ENCODE measurements around the gene ESR2.

Gene ESR2

DNA sequence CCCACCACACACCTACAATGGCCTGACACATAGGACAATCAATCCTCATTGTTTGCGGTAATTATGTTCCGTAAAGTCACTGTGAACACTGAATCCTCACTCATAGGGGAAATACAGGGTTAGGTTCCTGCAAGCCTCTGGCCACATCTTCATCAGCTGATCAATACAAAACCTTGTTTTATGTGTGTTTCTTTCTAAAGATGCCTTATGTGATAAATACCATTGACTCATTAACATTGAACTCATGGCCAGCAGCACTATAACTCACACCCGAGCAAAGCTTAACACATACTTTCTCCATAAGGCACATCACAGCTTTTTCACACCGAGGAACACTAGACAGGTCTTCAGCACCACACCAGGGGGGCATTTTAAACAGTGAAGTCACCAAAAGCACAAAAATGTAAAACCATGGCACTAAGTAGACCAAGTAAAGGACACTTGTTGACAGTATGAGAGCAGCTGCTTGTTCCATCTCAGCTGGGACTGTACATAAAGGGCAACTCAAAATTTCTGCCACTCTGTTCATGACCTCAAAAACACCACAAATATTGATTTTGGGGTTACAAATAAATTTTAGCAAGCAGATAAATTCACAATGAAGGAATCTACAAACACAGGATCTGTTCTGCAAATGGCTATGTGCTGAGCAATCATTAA lies 60.5 kb downstream of the ESR2 start:
- H3K18ac ChIP-seq (ENCODE audit: low read depth in 1 of 2, low read length in 2 of 2): no peak overlapping the region
- WGBS: 90% methylated on average over 2 of the region's 4 CpGs
- peak; percentile 24 for DNase-seq

GRCh38 chr14:64232944-64233343 lies 61.2 kb downstream of the ESR2 start:
- peak overlapping the region; percentile 19 for H2BK5ac ChIP-seq (ENCODE audit: low read depth, low read length, poor library complexity, severe bottlenecking)
- H4K8ac ChIP-seq (ENCODE audit: low read length): peak overlapping the region; percentile 39
- peak overlapping the region in 1 of 2 experiments; percentile 87 for H3K4ac ChIP-seq (ENCODE audit: low read depth in 1 of 2, low read length in 2 of 2)
- WGBS: 97% methylated on average over 9 of the region's 9 CpGs
- peaks cover 0 to 37% of the 10 kb centered on the region in 2 experiments for H3K27me3 ChIP-seq (ENCODE audit: control insufficient read depth in 1 of 2, insufficient read depth in 1 of 2, low read length in 2 of 2)
- H3K4me3 ChIP-seq (ENCODE audit: insufficient read depth in 1 of 2, low read depth in 1 of 2, low read length in 2 of 2): no peak overlapping the region
- H2BK15ac ChIP-seq (ENCODE audit: low read depth, poor library complexity, severe bottlenecking): no peak overlapping the region
- H2BK12ac ChIP-seq (ENCODE audit: low read length in 2 of 2): peak overlapping the region; percentile 22 to 72
- no peak overlapping the region for H3K9ac ChIP-seq (ENCODE audit: low read length)
- H3K4me2 ChIP-seq (ENCODE audit: low read length, poor library complexity, severe bottlenecking): no peak overlapping the region
- peak overlapping the region; percentile 39 for H3K27ac ChIP-seq (ENCODE audit: low read length, poor library complexity, severe bottlenecking)
- H2BK120ac ChIP-seq (ENCODE audit: low read depth, low read length): no peak overlapping the region
- peak overlapping the region; percentile 50 to 86 for H3K18ac ChIP-seq (ENCODE audit: low read depth in 1 of 2, low read length in 2 of 2)
- H2AFZ ChIP-seq (ENCODE audit: low read depth, low read length): no peak overlapping the region
- no peak for DNase-seq
- peak overlapping the region; percentile 47 for H2AK5ac ChIP-seq (ENCODE audit: low read length, severe bottlenecking)
- peaks cover 3% of the 10 kb centered on the region for H3K79me1 ChIP-seq (replicated peaks; ENCODE audit: low read length, poor library complexity, severe bottlenecking)
- H4K91ac ChIP-seq (ENCODE audit: low read length): peak overlapping the region; percentile 85
- peaks cover 33% of the 10 kb centered on the region for H3K4me1 ChIP-seq (ENCODE audit: control insufficient read depth, insufficient read depth, low read depth, low read length)
- peak overlapping the region in 1 of 2 experiments; percentile 31 for H3K14ac ChIP-seq (ENCODE audit: low read length in 2 of 2)
- no peak overlapping the region for H3K23ac ChIP-seq (ENCODE audit: low read length in 2 of 2)
- H3K9me3 ChIP-seq (ENCODE audit: control insufficient read depth, low read length): no peaks in the 10 kb centered on the region
- peaks cover 0 to 6% of the 10 kb centered on the region in 2 experiments for H3K36me3 ChIP-seq (ENCODE audit: control insufficient read depth in 1 of 2, insufficient read depth in 2 of 2, low read depth in 1 of 2, low read length in 2 of 2)

More for the DNA sequence above, 60.5 kb downstream of the ESR2 start:
- H3K4me2 ChIP-seq (ENCODE audit: low read length, poor library complexity, severe bottlenecking): no peak overlapping the region
- H3K14ac ChIP-seq (ENCODE audit: low read length in 2 of 2): no peak overlapping the region
- H3K23ac ChIP-seq (ENCODE audit: low read length in 2 of 2): no peak overlapping the region
- H2BK120ac ChIP-seq (ENCODE audit: low read depth, low read length): no peak overlapping the region
- H3K4ac ChIP-seq (ENCODE audit: low read depth in 1 of 2, low read length in 2 of 2): no peak overlapping the region
- no peak overlapping the region for H3K27ac ChIP-seq (ENCODE audit: low read length, poor library complexity, severe bottlenecking)
- H3K9ac ChIP-seq (ENCODE audit: low read length): no peak overlapping the region
- H2AFZ ChIP-seq (ENCODE audit: low read depth, low read length): no peak overlapping the region
- H4K91ac ChIP-seq (ENCODE audit: low read length): no peak overlapping the region
- H2BK15ac ChIP-seq (ENCODE audit: low read depth, poor library complexity, severe bottlenecking): no peak overlapping the region
- H2BK12ac ChIP-seq (ENCODE audit: low read length in 2 of 2): no peak overlapping the region
- H3K9me3 ChIP-seq (ENCODE audit: control insufficient read depth, low read length): no peaks in the 10 kb centered on the region
- no peak overlapping the region for H4K8ac ChIP-seq (ENCODE audit: low read length)
- no peak overlapping the region for H2AK5ac ChIP-seq (ENCODE audit: low read length, severe bottlenecking)
- H3K4me1 ChIP-seq (ENCODE audit: control insufficient read depth, insufficient read depth, low read depth, low read length): peaks cover 35% of the 10 kb centered on the region
- peaks cover 0 to 6% of the 10 kb centered on the region in 2 experiments for H3K36me3 ChIP-seq (ENCODE audit: control insufficient read depth in 1 of 2, insufficient read depth in 2 of 2, low read depth in 1 of 2, low read length in 2 of 2)
- H3K4me3 ChIP-seq (ENCODE audit: insufficient read depth in 1 of 2, low read depth in 1 of 2, low read length in 2 of 2): no peak overlapping the region
- peaks cover 0 to 37% of the 10 kb centered on the region in 2 experiments for H3K27me3 ChIP-seq (ENCODE audit: control insufficient read depth in 1 of 2, insufficient read depth in 1 of 2, low read length in 2 of 2)
- no peak overlapping the region for H2BK5ac ChIP-seq (ENCODE audit: low read depth, low read length, poor library complexity, severe bottlenecking)
- H3K79me1 ChIP-seq (replicated peaks; ENCODE audit: low read length, poor library complexity, severe bottlenecking): peaks cover 3% of the 10 kb centered on the region

- no peak overlapping the region for H2AFZ ChIP-seq (ENCODE audit: low read depth, low read length)
- peaks cover 0 to 6% of the 10 kb centered on the region in 2 experiments for H3K36me3 ChIP-seq (ENCODE audit: control insufficient read depth in 1 of 2, insufficient read depth in 2 of 2, low read depth in 1 of 2, low read length in 2 of 2)
- no peak overlapping the region for H3K9ac ChIP-seq (ENCODE audit: low read length)
- H3K4ac ChIP-seq (ENCODE audit: low read depth in 1 of 2, low read length in 2 of 2): no peak overlapping the region
- WGBS: 30% methylated on average over 7 of the region's 9 CpGs
- peaks cover 0 to 33% of the 10 kb centered on the region in 2 experiments for H3K27me3 ChIP-seq (ENCODE audit: control insufficient read depth in 1 of 2, insufficient read depth in 1 of 2, low read length in 2 of 2)
- H3K4me1 ChIP-seq (ENCODE audit: control insufficient read depth, insufficient read depth, low read depth, low read length): peaks cover 33% of the 10 kb centered on the region
- no peaks in the 10 kb centered on the region for H3K9me3 ChIP-seq (ENCODE audit: control insufficient read depth, low read length)
- no peak overlapping the region for H4K91ac ChIP-seq (ENCODE audit: low read length)
- H3K18ac ChIP-seq (ENCODE audit: low read depth in 1 of 2, low read length in 2 of 2): peak overlapping the region; percentile 1 to 50
- no peak overlapping the region for H2AK5ac ChIP-seq (ENCODE audit: low read length, severe bottlenecking)
- no peak overlapping the region for H2BK15ac ChIP-seq (ENCODE audit: low read depth, poor library complexity, severe bottlenecking)
- peaks cover 3% of the 10 kb centered on the region for H3K79me1 ChIP-seq (replicated peaks; ENCODE audit: low read length, poor library complexity, severe bottlenecking)
- peak; percentile 97 for DNase-seq
- no peak overlapping the region for H3K14ac ChIP-seq (ENCODE audit: low read length in 2 of 2)
- peak overlapping the region in 1 of 2 experiments; percentile 22 for H2BK12ac ChIP-seq (ENCODE audit: low read length in 2 of 2)
- H2BK5ac ChIP-seq (ENCODE audit: low read depth, low read length, poor library complexity, severe bottlenecking): no peak overlapping the region
- H2BK120ac ChIP-seq (ENCODE audit: low read depth, low read length): no peak overlapping the region
- H3K4me3 ChIP-seq (ENCODE audit: insufficient read depth in 1 of 2, low read depth in 1 of 2, low read length in 2 of 2): no peak overlapping the region
- no peak overlapping the region for H3K4me2 ChIP-seq (ENCODE audit: low read length, poor library complexity, severe bottlenecking)
- H3K23ac ChIP-seq (ENCODE audit: low read length in 2 of 2): no peak overlapping the region
- no peak overlapping the region for H4K8ac ChIP-seq (ENCODE audit: low read length)
- peak overlapping the region; percentile 39 for H3K27ac ChIP-seq (ENCODE audit: low read length, poor library complexity, severe bottlenecking)
Observed at GRCh38 chr14:64232095-64232838, 61.9 kb downstream of the ESR2 start.

GRCh38 chr14:64229489-64229888 lies 64.7 kb downstream of the ESR2 start:
- no peak overlapping the region for H3K4me3 ChIP-seq (ENCODE audit: insufficient read depth in 1 of 2, low read depth in 1 of 2, low read length in 2 of 2)
- H3K23ac ChIP-seq (ENCODE audit: low read length in 2 of 2): no peak overlapping the region
- H2AK5ac ChIP-seq (ENCODE audit: low read length, severe bottlenecking): no peak overlapping the region
- WGBS: 100% methylated on average over 2 of the region's 3 CpGs
- no peak overlapping the region for H2BK12ac ChIP-seq (ENCODE audit: low read length in 2 of 2)
- H3K9me3 ChIP-seq (ENCODE audit: control insufficient read depth, low read length): no peaks in the 10 kb centered on the region
- peaks cover 0 to 18% of the 10 kb centered on the region in 2 experiments for H3K36me3 ChIP-seq (ENCODE audit: control insufficient read depth in 1 of 2, insufficient read depth in 2 of 2, low read depth in 1 of 2, low read length in 2 of 2)
- no peak overlapping the region for H2BK5ac ChIP-seq (ENCODE audit: low read depth, low read length, poor library complexity, severe bottlenecking)
- no peak overlapping the region for H3K18ac ChIP-seq (ENCODE audit: low read depth in 1 of 2, low read length in 2 of 2)
- H3K27ac ChIP-seq (ENCODE audit: low read length, poor library complexity, severe bottlenecking): no peak overlapping the region
- H3K4me1 ChIP-seq (ENCODE audit: control insufficient read depth, insufficient read depth, low read depth, low read length): peaks cover 20% of the 10 kb centered on the region
- no peak for DNase-seq
- no peak overlapping the region for H4K8ac ChIP-seq (ENCODE audit: low read length)
- no peak overlapping the region for H2AFZ ChIP-seq (ENCODE audit: low read depth, low read length)
- no peak overlapping the region for H3K14ac ChIP-seq (ENCODE audit: low read length in 2 of 2)
- H3K79me1 ChIP-seq (replicated peaks; ENCODE audit: low read length, poor library complexity, severe bottlenecking): peaks cover 3% of the 10 kb centered on the region
- no peak overlapping the region for H2BK15ac ChIP-seq (ENCODE audit: low read depth, poor library complexity, severe bottlenecking)
- no peak overlapping the region for H4K91ac ChIP-seq (ENCODE audit: low read length)
- H3K4me2 ChIP-seq (ENCODE audit: low read length, poor library complexity, severe bottlenecking): no peak overlapping the region
- peaks cover 0 to 13% of the 10 kb centered on the region in 2 experiments for H3K27me3 ChIP-seq (ENCODE audit: control insufficient read depth in 1 of 2, insufficient read depth in 1 of 2, low read length in 2 of 2)
- H2BK120ac ChIP-seq (ENCODE audit: low read depth, low read length): no peak overlapping the region
- H3K4ac ChIP-seq (ENCODE audit: low read depth in 1 of 2, low read length in 2 of 2): no peak overlapping the region
- H3K9ac ChIP-seq (ENCODE audit: low read length): no peak overlapping the region
